ENCODE measurements around the gene FBLN5. TPM values are rescaled to one million over a fixed set of nuclear protein-coding genes. Genes with fewer than 3 reads are reported as not detected.

FBLN5 gene
- total RNA-seq, 1 experiment from 2014 or later: 0.90 TPM

- no peaks in the 10 kb centered on the region for H3K27me3 Mint-ChIP-seq (ENCODE audit: unreplicated experiment)
- no peak for DNase-seq
- no TSS peak for BruUV-seq (replicated peaks)
- TF ChIP-seq, protein P1, sequence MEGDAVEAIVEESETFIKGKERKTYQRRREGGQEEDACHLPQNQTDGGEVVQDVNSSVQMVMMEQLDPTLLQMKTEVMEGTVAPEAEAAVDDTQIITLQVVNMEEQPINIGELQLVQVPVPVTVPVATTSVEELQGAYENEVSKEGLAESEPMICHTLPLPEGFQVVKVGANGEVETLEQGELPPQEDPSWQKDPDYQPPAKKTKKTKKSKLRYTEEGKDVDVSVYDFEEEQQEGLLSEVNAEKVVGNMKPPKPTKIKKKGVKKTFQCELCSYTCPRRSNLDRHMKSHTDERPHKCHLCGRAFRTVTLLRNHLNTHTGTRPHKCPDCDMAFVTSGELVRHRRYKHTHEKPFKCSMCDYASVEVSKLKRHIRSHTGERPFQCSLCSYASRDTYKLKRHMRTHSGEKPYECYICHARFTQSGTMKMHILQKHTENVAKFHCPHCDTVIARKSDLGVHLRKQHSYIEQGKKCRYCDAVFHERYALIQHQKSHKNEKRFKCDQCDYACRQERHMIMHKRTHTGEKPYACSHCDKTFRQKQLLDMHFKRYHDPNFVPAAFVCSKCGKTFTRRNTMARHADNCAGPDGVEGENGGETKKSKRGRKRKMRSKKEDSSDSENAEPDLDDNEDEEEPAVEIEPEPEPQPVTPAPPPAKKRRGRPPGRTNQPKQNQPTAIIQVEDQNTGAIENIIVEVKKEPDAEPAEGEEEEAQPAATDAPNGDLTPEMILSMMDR (IDR thresholded peaks at IDR 0.05; ENCODE audit: unreplicated experiment): no peak
- no peaks in the 10 kb centered on the region for H3K9me3 Mint-ChIP-seq (ENCODE audit: low read depth, unreplicated experiment)
- CTCF ChIA-PET: interaction anchor here (0.6 kb wide), 1 partner anchor 41 kb away, joined by 3 read pairs; no protein-coding TSS in a partner anchor
- intact Hi-C loops (cut with micrococcal nuclease; ENCODE audit: unreplicated experiment): no loop called here
- H3K4me1 Mint-ChIP-seq (ENCODE audit: low read depth, unreplicated experiment): no peaks in the 10 kb centered on the region
- no peak overlapping the region for H3K27ac Mint-ChIP-seq (ENCODE audit: unreplicated experiment)
- no peak overlapping the region for H3K4me3 Mint-ChIP-seq (ENCODE audit: low read depth, unreplicated experiment)
- H3K36me3 Mint-ChIP-seq (ENCODE audit: insufficient read depth, unreplicated experiment): peaks cover 4% of the 10 kb centered on the region
Measured at GRCh38 chr14:91975763-91976162, 28.3 kb upstream of the FBLN5 start.

GRCh38 chr14:91971188-91971778 is 23.8 kb upstream of the FBLN5 start:
- Mint-ChIP-seq H3K27me3 (ENCODE audit: unreplicated experiment) (no peaks in the 10 kb centered on the region), H3K36me3 (ENCODE audit: insufficient read depth, unreplicated experiment) (peaks cover 4% of the 10 kb centered on the region), H3K27ac (ENCODE audit: unreplicated experiment) (no peak overlapping the region), H3K4me3 (ENCODE audit: low read depth, unreplicated experiment) (no peak overlapping the region), H3K9me3 (ENCODE audit: low read depth, unreplicated experiment) (no peaks in the 10 kb centered on the region), H3K4me1 (ENCODE audit: low read depth, unreplicated experiment) (no peaks in the 10 kb centered on the region)
- no TSS peak for BruUV-seq (replicated peaks)
- CTCF ChIA-PET: interaction anchor here (0.7 kb wide), 1 partner anchor 92 kb away, joined by 5 read pairs; no protein-coding TSS in a partner anchor
- intact Hi-C loops (cut with micrococcal nuclease; ENCODE audit: unreplicated experiment): no loop called here
- TF ChIP-seq, protein P1 (IDR thresholded peaks at IDR 0.05; ENCODE audit: unreplicated experiment): no peak
- DNase-seq: no peak

GRCh38 chr14:91968280-91968679 is 20.8 kb upstream of the FBLN5 start:
- CTCF ChIA-PET: no interaction called here
- H3K4me1 Mint-ChIP-seq (ENCODE audit: low read depth, unreplicated experiment): no peaks in the 10 kb centered on the region
- peaks cover 4% of the 10 kb centered on the region for H3K36me3 Mint-ChIP-seq (ENCODE audit: insufficient read depth, unreplicated experiment)
- no peak overlapping the region for H3K4me3 Mint-ChIP-seq (ENCODE audit: low read depth, unreplicated experiment)
- no peaks in the 10 kb centered on the region for H3K27me3 Mint-ChIP-seq (ENCODE audit: unreplicated experiment)
- intact Hi-C loops (cut with micrococcal nuclease; ENCODE audit: unreplicated experiment): no loop called here
- BruUV-seq (replicated peaks): no TSS peak
- no peak for DNase-seq
- no peak overlapping the region for H3K27ac Mint-ChIP-seq (ENCODE audit: unreplicated experiment)
- no peaks in the 10 kb centered on the region for H3K9me3 Mint-ChIP-seq (ENCODE audit: low read depth, unreplicated experiment)
- TF ChIP-seq, protein P1 (IDR thresholded peaks at IDR 0.05; ENCODE audit: unreplicated experiment): no peak

- H3K27me3 Mint-ChIP-seq (ENCODE audit: unreplicated experiment): no peaks in the 10 kb centered on the region
- no peaks in the 10 kb centered on the region for H3K4me1 Mint-ChIP-seq (ENCODE audit: low read depth, unreplicated experiment)
- intact Hi-C loops (cut with micrococcal nuclease; ENCODE audit: unreplicated experiment): no loop called here
- no peak overlapping the region for H3K27ac Mint-ChIP-seq (ENCODE audit: unreplicated experiment)
- no peaks in the 10 kb centered on the region for H3K9me3 Mint-ChIP-seq (ENCODE audit: low read depth, unreplicated experiment)
- H3K36me3 Mint-ChIP-seq (ENCODE audit: insufficient read depth, unreplicated experiment): no peaks in the 10 kb centered on the region
- no peak overlapping the region for H3K4me3 Mint-ChIP-seq (ENCODE audit: low read depth, unreplicated experiment)
- TF ChIP-seq, protein P1 (IDR thresholded peaks at IDR 0.05; ENCODE audit: unreplicated experiment): no peak
- no peak for DNase-seq
- CTCF ChIA-PET: interaction anchor here (0.7 kb wide), 1 partner anchor 1020 kb away, joined by 7 read pairs; no protein-coding TSS in a partner anchor
- no TSS peak for BruUV-seq (replicated peaks)
Measured at GRCh38 chr14:91964724-91965123, 17.2 kb upstream of the FBLN5 start.

All from Calu3 (cell line).